HCT116 (cell line): ENCODE results near the gene RPS6KA2.

ENCODE experiments used
- RAD21 ChIP-seq: IDR thresholded peaks from 2 replicates; pipeline ENCODE4 v1.6.1; 2012; ENCODE audit warnings: low read depth, mild to moderate bottlenecking
- TF ChIP-seq, protein P1 (sequence below): IDR thresholded peaks from 2 replicates; pipeline ENCODE4 v1.6.1; 2011; ENCODE audit warnings: mild to moderate bottlenecking, low read length, moderate library complexity; ENCODE audit not compliant: insufficient replicate concordance; ENCODE audit errors: extremely low read depth
- TF ChIP-seq, protein P2 (sequence below): IDR thresholded peaks from 2 replicates; pipeline ENCODE4 v1.6.1; 2012; ENCODE audit warnings: low read depth
- TF ChIP-seq, protein P3 (sequence below): IDR thresholded peaks from 2 replicates; pipeline ENCODE4 v1.6.1; 2012

DNA sequence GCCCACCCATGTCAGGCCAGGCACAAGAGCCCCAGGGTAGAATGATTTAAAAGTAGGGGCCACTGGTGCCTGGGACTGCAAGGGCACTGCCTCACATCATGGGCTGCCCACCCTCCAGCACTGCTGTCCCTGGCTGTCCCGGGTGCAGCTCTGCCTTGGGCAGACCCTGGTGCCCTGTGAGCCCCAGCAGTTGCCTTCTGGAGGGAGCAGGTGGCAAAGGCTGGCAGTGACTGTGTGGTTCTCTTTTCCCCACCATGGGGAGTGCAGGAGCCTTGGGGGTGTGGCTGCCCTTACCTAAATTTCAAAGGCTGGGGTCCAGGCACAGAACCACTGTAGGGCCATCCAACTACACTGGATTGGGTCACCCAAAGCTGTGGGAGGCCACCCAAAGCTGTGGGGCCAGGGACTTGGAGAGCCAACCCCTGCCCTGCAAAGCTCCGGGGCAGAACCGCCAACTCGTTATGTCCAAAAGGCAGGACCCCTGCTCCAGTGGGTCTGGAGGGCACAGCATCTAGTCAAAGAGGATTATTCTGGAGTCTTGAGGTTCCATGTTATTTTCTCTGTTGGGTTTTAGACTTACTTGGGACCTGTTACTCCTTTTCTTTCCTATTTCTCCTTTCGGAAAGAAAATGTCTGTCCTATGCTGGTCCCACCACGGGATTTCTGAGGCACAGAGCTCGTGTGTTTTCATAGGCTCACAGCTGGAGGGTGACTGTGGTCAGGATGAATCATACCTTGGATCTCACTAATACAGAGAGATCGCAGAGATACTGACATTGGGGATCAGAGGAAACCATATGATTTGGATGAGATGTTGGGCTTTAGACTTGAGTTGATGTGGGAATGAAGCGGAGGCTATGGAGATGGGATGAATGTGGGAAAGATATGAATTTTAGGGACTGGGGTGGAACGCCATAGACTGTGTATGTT is 105.9 kb downstream of the RPS6KA2 start:
- TF ChIP-seq, protein P1, sequence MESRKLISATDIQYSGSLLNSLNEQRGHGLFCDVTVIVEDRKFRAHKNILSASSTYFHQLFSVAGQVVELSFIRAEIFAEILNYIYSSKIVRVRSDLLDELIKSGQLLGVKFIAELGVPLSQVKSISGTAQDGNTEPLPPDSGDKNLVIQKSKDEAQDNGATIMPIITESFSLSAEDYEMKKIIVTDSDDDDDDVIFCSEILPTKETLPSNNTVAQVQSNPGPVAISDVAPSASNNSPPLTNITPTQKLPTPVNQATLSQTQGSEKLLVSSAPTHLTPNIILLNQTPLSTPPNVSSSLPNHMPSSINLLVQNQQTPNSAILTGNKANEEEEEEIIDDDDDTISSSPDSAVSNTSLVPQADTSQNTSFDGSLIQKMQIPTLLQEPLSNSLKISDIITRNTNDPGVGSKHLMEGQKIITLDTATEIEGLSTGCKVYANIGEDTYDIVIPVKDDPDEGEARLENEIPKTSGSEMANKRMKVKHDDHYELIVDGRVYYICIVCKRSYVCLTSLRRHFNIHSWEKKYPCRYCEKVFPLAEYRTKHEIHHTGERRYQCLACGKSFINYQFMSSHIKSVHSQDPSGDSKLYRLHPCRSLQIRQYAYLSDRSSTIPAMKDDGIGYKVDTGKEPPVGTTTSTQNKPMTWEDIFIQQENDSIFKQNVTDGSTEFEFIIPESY = no peak
- TF ChIP-seq, protein P2, sequence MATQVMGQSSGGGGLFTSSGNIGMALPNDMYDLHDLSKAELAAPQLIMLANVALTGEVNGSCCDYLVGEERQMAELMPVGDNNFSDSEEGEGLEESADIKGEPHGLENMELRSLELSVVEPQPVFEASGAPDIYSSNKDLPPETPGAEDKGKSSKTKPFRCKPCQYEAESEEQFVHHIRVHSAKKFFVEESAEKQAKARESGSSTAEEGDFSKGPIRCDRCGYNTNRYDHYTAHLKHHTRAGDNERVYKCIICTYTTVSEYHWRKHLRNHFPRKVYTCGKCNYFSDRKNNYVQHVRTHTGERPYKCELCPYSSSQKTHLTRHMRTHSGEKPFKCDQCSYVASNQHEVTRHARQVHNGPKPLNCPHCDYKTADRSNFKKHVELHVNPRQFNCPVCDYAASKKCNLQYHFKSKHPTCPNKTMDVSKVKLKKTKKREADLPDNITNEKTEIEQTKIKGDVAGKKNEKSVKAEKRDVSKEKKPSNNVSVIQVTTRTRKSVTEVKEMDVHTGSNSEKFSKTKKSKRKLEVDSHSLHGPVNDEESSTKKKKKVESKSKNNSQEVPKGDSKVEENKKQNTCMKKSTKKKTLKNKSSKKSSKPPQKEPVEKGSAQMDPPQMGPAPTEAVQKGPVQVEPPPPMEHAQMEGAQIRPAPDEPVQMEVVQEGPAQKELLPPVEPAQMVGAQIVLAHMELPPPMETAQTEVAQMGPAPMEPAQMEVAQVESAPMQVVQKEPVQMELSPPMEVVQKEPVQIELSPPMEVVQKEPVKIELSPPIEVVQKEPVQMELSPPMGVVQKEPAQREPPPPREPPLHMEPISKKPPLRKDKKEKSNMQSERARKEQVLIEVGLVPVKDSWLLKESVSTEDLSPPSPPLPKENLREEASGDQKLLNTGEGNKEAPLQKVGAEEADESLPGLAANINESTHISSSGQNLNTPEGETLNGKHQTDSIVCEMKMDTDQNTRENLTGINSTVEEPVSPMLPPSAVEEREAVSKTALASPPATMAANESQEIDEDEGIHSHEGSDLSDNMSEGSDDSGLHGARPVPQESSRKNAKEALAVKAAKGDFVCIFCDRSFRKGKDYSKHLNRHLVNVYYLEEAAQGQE = no peak
- TF ChIP-seq, protein P3, sequence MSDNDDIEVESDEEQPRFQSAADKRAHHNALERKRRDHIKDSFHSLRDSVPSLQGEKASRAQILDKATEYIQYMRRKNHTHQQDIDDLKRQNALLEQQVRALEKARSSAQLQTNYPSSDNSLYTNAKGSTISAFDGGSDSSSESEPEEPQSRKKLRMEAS = no peak
- TF ChIP-seq RAD21 = no peak
